Renal cortical epithelial cell (primary cell): Measurements from ENCODE around the gene MAP3K20. TPM values are rescaled to one million over a fixed set of nuclear protein-coding genes. Genes with fewer than 3 reads are reported as not detected.
"Not testable (repeated sequence)": the region's sequence is repeated elsewhere in the genome, so short reads cannot be mapped to it uniquely, and the experiment has no call there.

Source experiments
- DNase-seq: peaks from one replicate; pipeline ENCODE4 v3.0.0-alpha.2; 2011; ENCODE audit warnings: low read depth
- total RNA-seq: library from RNA; depleted of rRNA; stranded (reverse); fragments of >200 nt; gene quantifications from 2 replicates; pipeline ENCODE4 v1.2.3, GENCODE V29; 2014

The MAP3K20 gene
- total RNA-seq, 1 donor from 2014 or later, result 28.5 TPM

DNA sequence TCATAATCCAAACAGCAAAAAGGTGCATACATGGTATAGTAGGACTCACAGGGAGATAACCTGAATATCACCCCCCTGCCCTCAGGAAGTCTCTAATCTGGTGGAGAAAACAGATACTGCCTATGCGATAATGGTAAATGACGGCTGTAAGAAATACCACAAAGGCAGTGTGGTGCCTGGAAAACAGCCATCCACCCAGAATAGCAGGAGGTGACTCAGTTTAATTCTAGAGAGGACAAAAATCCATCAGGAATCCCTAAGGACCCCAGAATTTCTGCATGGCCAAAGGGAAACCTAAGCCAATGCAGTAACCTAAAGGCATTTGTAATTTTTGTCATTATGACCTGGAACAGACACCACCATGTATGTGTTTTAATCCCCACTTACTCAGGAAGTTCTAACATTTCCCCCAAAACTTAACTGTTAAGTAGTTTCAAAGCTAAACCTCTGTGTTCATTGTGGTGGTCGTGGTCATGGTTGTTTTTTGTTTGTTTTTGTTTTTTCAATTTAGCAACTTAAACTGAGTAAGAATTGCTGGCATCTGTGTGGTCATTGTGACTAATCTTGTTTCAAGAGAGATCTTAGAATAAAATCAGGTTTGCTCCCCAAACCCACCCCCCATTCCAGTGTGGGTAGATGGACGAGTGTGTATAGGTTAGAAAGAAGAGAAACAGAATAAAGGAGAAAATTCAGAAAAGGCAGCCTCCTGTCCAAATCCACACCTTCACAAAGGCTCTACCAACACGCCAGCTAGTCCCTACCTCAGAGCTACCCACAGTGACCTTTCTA is 157.5 kb downstream of the MAP3K20 start:
- peak; percentile 35 for DNase-seq

DNA sequence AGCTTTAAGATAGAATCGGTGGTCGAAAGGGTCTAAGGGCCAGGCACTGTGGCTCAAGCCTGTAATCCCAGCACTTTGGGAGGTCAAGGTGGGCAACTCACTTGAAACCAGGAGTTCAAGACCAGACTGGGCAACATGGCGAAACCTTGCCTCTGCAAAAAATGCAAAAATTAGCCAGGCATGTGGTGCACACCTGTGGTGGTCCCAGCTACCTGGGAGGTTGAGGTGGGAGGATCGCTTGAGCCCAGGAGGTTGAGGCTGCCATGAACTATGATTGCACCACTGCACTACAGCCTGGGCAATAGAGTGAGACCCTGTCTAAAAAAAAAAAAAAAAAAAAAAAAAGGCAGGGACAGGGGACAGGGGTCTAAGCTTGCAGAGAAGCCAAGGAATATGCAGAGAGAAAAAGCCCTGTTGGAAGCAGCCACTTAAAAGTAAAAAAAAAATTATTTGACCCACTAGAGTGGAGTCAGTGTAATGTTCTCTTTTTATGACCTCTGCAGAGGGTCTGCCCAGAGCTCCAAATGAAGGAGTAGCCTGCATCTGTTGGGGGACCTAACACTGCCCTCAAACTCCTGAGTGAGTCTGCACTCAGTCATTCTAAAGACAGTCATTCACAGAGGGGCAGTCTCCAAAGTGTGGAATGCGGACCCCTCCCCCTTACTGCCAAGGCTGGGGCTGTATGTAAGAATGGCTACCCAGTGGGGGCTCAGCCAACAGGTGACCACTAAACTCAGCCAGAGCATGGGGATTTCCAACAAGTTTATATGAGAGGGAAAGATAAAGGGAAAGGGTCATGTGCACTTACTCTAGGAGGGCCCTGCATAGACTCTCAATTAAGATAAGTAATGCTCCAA is 160.5 kb downstream of the MAP3K20 start:
- no peak for DNase-seq

DNA sequence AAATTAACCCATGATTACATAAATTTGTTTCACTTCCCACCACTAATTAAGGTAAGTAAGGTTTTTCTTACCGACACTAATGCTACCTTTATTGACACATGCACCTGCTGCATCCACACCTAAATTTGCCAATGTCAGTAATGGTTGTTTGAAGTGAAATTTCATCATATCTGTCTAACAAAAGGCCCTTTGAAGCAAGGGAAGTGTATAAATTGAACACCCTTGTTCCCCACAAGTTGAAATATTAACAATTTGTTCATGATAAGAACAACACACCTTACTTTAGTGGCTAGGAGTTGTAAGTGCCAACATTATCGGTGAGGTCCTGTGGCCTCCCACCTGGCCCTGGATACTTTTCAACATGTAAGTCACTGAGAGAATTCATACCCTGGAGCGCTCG is 162.7 kb downstream of the MAP3K20 start:
- no peak for DNase-seq

DNA sequence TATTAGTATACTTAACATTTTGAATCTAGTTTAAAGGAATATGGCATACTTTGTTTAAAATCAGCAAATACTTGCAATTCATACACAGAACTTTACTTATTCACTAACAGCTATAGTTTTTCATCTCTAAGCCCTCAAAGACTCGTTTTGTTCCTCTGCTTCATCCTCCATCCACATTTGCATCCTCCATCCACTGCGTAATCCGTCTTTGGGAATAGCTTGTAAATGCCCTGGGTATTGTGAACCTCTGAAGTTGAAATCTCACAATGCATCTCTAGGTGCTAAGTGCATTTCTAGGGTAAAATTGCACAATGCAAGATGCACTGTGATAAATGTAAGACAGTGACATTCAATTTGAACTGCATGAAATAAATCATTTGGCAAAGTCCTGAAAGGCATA is 163.2 kb downstream of the MAP3K20 start:
- no peak for DNase-seq

DNA sequence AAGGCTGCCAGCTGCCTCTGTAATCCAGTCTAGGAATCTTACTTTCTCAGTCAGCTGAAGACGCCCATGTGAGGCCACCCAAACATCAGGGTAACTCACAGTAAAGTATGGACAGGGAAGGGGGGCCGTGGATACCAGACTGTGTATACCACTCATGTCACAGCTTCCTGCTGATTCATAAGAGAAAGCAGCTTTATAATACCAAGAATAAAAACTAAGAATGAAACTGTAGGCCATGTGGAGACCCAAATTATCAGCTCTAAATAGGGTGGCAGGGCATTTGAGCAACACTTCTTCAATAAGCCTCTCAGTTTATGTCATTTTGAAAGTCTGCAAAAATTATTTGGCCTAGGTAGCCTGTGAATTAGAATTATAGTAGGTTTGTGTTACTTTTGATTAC is 164.0 kb downstream of the MAP3K20 start:
- DNase-seq, result no peak

DNA sequence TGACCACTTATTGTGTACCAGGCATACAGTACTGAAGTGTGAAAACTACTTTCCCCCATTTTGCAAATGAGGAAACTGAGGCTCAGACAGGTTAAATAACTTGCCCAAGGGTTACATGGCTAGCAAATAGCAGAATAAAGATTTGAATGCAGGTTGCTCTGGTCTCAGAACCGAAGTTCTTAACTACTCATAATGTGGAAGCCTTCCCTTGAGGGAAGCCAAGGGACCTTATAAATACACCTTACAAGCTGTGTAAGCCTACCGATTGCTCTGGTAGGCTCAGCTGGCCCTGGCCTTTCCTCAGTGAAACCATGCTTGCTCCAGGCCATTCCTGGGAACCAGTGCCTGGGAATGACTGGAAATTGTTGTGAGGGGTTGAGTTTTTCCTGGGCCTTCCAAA is 164.4 kb downstream of the MAP3K20 start:
- no peak for DNase-seq

DNA sequence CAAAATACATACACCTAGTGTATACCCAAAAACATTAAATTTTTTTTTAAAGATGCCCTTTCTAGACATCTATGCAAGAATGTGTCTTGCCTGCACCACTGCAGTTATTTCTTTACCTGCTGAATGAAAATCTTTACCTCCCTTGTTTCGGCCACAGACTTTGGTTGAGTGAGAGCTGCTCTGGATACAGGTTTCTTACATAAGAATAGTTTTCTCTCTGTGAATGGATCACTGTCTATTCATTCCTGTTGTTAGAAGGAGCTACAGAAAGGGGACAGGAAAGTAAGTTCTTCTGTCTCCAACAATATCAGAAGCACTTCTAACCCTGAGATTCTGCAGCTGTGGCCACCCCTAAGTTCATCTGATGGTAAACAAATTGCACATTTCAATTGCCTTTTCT is 166.0 kb downstream of the MAP3K20 start:
- DNase-seq, result no peak

DNA sequence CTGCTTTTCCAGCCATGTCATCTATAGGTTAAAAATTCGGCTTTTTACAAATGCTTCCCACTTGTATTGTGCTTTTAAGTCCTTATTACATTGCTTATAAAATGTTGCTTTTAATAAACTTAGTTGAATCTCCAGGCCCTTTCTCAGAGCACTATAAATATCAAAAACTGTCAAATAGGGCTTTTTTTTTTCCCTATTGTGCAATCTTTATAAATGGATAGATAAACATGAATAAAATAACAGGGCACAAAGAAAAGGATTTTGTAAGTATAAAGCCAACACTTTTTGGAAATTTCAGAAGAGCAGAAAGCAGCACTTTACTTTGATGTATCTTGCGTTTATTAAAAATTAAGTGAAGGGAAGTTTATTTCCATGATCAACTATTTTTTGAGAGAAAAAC is 171.5 kb downstream of the MAP3K20 start:
- no peak for DNase-seq

DNA sequence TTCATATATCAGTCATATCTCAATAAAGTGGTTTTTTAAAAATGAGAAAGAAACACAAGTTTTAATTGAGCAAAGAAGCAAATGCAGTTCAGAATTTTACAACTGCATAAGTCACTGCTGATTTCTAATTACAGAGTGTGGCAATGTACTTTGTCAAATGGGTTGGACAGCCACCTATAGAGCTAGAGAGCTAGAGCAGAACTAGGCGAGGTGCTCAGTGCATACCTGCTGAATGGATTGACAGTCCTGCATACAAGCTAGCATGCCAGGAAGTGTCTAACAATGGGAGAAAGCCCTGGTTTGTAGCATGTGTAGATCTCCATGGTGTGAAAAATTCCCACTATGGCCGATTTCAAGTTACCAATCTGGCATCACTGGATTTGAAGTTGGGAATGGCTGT is 172.7 kb downstream of the MAP3K20 start:
- no peak for DNase-seq

DNA sequence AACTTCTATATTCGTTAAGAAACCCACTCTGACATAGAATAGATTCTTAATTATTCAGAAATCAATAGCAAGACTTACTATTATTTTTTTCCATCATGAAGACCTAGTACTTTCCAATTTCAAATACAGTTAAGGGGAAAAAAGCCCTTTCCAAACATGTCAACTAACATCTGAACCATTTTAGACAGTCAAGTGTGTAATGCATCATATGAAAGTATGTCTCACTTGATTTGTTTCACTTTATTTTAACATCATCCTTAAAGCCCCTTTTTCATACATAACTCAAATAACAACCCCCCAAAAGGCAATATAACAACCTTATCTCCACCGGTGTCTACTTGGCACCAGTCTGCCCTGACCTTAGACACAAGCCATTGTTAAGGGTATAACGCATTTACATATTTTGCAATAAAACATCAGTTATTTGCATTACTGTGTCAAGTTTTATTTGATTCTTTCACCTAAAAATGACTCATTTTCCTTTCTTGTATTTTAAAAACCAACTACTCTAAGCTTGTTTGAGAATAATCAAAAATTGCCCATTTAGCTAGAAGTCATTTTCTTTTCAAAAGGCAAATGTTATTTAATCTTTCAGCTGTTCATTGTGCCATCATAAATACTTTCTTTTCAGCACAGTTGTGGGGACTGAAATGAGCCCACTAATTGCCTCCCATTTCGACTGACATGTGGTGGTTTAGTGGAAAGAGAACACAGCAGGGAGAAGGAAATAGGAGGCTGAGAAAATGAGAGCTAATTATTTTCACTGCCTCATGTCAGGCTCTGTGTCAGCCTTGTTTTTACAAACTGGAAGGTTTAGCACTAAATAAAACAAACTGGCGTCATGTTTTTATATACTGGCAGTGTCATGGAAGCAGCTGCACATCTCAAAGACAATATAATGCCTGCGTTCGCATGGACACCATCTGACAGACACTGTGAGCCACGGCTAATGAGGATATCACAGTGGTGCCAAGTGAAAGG is 174.3 kb downstream of the MAP3K20 start:
- no peak for DNase-seq

DNA sequence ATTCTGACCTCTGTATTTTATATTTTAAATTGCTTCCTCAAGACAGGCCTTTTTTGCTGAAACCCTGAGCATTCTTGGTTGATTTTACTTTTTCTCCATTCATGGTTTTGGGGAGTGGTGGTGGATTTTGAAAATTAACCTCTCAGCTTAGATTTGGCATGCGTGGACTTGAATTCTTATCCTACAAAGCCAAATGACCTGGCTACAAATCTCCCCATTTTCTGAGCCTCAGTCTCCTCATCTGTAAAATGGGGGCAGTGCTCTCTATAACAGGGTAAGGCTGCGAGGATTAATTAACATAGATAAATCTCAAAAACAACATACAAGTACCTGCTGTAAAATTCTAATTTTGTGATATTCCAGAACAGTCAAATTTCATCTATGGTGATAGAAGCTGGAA is 175.6 kb downstream of the MAP3K20 start:
- DNase-seq, result no peak

DNA sequence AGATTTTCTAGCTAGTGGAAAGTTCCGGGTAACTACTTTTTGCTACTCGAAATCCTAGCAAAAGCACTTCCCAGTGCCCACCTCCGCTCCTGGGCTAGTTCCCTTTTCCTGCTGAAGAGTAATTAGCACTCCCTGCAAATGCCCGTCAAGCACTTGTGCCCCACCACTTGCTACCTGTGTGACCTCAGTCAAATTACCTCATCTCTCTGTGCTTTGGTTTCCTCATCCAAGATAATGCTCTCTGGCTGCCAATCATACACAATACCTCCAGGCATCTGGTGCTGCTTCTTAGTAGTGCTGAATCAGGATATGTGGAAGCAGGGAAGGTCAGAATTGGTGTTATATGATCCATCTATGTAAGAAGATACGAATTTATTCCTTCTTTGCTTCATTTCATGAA is 176.9 kb downstream of the MAP3K20 start:
- DNase-seq, result no peak

DNA sequence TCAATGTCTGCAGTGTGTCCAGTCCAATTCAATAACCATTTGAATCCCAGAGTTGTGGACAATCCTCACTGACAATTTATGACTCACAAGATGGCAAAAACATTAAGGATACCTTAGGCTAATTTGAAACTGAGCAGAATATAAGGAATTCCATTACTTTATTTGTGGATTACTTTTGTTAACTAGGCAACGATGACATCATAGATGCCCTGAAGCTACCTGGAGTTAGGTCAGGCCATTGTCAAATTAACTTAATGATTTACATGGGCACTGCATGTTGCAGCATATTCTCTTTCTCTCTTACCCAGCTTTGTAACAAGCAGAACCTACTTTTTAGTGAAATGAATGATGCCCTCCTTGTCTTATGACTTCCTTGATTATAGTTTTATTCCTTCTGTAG is 179.0 kb downstream of the MAP3K20 start:
- DNase-seq, result peak; percentile 92

DNA sequence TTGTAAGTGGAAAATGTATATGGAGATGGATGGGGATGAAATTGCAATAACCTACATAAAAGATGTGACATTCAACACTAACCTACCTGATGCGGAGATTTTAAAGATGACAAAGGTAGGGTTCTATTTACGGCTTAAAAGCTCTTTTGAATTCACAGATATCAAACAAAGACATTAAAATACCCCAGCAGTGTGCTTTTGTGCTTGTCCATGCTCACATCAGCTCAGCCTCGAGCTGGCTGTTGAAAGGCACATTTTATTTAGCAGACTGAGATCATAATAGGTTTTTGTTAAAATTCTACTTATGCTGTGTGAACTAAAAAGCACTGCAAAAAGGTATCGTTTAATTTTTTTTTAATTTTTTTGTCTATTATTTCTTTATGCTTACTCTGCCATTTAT is 183.1 kb downstream of the MAP3K20 start:
- no peak for DNase-seq

DNA sequence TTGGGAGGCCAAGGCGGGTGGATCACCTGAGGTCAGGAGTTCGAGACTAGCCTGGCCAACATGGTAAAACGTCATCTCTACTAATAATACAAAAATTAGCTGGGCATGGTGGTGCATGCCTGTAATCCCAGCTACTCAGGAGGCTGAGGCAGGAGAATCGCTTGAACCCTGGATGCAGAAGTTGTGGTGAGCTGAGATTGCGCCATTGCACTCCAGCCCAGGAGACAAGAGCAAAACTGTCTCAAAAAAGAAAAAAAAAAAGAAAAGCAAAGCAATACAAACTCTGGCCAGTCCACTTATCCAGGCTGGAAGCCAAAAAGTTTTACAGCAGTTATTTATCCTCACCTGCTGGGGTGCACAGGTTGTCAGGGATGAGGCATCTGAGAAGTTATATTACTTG is 186.7 kb downstream of the MAP3K20 start:
- DNase-seq, result not testable (repeated sequence)

DNA sequence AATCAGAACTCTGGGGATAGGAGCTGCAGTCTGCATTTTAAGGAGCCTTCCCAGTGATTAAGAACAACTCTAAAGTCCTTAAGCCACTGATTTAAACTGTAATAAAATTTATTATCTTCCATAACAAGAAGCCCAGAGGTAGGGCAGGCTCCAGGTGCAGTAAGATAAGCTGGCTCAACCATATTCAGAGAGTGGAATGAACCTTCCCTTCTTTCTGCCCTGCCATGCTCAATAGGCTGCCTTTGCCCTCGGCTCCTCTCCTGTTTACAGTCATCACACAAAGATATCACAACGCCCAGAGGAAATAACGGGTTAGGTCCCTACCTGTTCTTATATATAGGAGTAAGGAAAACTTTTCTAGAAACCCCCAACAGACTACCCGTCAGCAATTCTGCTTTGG is 188.5 kb downstream of the MAP3K20 start:
- no peak for DNase-seq

DNA sequence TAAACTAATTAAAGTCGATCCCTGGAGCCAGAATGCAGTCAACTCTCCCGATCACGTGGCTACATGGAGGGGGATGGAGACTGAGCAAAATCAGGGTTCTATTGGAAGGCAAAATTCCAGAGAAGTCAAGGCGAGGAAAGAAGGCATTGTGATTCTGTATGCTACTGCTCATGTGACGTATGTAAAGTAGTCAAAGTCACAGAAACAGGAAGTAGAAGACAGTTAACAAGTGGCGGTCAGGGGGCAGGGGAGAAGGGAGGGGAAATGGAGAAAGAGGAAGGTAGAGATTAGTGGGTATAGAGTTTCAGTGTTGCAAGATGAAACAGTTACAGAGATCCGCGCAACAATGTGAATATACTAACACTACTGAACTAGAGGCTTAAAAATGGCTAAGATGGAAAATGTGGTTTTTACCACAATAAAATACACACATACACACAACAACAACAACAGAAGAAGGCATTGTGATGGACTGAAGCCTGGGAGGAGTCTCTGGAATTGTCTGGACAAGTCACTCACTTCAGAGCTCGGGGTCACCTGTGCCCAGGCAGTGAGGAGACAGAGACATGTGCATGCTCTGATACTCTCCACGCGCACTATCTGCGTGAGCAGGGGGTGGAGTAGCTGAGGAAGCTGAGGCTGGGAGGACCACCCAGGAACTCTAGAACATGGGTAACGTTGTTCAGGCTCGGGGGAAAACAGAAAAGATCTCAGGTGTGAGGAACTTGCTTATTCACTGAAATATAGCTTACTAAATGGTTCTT is 189.1 kb downstream of the MAP3K20 start:
- DNase-seq, result no peak

DNA sequence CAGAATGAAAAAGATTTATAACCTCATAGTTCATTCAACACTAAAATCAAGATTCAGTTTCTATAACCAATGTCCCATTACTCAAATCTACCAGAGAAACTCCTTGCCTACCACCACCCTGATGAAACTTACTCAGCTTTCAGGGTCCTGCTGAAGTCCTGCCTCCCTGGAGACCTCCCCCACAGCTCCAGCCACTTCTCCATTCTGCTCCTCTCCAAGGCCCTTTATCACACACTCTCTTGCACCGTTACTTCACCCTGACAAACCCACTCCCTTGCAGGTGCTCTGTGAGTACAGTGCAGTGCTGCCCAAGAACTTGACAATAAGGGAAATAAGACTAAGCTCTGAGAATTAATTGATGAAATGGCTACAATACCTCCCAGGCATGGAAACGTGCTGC is 195.5 kb downstream of the MAP3K20 start:
- DNase-seq, result no peak

DNA sequence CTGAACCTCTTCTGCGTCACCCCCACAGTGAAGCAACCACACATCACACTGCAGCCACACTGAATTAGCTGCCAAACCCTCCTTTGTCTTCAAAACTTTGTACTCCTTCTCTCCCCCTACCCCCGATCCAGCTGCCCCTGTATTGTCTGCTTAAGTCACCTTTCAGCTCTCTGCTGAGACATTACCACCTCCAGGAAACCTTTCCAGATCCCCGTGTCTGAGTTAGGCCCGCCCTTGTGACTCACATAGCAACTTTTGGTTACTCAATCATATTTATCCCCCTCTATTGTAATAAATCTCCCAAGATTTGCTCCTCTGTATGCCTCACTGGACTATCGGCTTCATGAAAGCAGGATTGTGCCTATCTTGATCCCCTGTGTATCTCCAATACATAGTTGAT is 196.2 kb downstream of the MAP3K20 start:
- DNase-seq, result peak; percentile 11

DNA sequence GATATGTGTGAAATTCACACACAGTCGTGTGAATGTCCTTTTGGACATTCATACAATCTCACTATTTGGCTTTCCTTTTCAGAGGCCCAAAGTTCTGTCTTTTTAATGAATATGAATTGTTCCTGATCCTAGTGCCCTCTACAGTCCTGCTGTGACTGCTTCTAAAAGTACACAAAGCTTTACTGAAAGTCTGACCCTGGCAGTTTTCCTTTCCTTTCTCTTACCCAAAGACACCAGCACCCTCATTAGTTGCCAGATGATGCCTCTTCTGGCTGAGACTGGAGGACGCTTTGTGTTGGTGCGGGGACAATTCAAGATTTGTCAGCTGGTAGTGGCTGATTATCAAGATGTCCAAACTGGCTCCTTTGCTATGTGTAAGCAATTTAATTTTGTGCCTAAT is 197.2 kb downstream of the MAP3K20 start:
- DNase-seq, result no peak
